ENCODE results near the gene CTDSP2. TPM values are rescaled to one million over a fixed set of nuclear protein-coding genes. Genes with fewer than 3 reads are reported as not detected.
A peak's percentile ranks its signal among the peaks of the same experiment; 100 is the strongest.
"Not testable (repeated sequence)": the region's sequence is repeated elsewhere in the genome, so short reads cannot be mapped to it uniquely, and the experiment has no call there.

The CTDSP2 gene
- total RNA-seq, 1 donor from 2014 or later = 62.3 TPM

- DNase-seq (ENCODE audit: low read depth in 2 of 2) = no peak
These were observed 63.1 kb downstream of the CTDSP2 start for GRCh38 chr12:57783466-57783801.

DNA sequence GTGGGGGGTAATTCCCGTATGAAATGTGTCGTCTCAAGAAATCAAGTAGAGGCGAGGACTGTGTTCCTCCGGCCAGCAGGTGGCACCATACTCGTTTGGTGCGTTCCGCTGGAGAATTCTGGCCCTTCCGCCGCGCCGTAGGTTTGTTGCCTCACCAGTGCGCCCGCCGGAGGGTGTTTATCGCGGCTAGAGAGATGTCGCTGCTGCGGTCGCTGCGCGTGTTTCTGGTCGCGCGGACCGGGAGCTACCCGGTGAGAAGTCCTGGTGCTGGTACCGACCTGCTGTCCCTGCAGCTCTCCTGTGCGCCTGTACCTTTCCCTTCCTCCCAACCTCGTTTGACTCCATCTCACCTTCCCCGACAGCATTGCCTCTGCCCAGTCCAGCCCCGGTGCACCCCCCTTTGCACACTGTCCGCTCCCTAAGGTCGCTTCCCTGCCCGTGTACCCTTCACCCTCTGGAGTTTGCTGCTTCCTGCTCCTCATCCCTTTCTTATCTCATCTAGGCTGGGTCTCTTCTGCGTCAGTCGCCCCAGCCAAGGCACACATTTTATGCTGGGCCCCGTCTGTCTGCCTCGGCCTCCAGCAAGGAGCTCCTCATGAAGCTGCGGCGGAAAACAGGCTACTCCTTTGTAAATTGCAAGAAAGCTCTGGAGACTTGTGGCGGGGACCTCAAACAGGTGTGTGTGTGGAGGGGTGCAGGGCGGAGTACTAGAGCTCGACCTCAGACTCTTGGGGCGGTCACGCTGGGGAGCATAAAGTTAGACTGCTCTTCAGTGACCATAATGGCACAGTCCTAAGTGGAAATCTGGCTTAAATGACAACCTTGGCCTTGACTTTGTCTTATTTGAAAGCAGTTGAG, 63.7 kb downstream of the CTDSP2 start, which contains the start of gene TSFM:
TSS of gene TSFM (plus strand) at position 180 of the 858 bp plus-strand sequence. CDS start at position 195, 15 bp downstream.
- peak; percentile 97 to 98 for DNase-seq (ENCODE audit: low read depth in 2 of 2)

DNA sequence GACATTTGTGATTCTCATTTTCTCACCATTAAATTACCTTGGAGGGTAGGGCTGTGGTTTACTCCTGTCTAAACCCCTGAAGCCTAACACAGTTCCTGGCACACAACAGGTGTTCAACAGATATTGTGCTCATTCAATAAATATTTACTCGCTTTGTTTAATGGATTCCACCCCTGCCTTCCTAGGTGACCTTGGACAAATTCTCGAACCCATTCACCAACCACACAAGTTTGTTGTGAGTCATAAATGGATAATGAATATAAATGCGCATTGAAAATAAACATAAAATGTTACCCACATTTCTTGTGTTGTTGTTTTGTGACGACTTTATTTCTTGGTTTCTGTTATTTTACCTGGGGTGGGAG, 64.3 kb downstream of the CTDSP2 start:
- no peak for DNase-seq (ENCODE audit: low read depth in 2 of 2)

- no peak for DNase-seq (ENCODE audit: low read depth in 2 of 2)
These were observed 64.7 kb downstream of the CTDSP2 start for GRCh38 chr12:57781801-57782200.

DNA sequence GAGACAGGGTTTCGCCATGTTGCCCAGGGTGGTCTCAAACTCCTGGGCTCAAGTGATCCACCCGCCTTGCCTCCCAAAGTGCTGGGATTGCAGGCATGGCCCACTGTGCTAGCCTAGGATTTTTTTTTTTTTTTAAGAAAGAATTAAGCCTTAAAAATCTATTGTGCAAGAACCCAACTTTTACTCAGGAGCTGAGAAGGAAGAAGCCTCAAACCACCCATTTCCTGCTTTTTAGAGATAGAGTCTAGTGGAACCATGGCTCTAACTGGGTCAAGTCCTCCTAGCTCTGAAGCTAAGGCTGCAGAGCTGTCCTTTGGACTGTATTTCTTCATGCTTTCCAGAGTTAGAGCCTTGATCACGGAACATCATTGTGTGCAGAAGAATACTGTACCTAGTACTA, 65.3 kb downstream of the CTDSP2 start:
- DNase-seq (ENCODE audit: low read depth in 2 of 2) = no peak

DNA sequence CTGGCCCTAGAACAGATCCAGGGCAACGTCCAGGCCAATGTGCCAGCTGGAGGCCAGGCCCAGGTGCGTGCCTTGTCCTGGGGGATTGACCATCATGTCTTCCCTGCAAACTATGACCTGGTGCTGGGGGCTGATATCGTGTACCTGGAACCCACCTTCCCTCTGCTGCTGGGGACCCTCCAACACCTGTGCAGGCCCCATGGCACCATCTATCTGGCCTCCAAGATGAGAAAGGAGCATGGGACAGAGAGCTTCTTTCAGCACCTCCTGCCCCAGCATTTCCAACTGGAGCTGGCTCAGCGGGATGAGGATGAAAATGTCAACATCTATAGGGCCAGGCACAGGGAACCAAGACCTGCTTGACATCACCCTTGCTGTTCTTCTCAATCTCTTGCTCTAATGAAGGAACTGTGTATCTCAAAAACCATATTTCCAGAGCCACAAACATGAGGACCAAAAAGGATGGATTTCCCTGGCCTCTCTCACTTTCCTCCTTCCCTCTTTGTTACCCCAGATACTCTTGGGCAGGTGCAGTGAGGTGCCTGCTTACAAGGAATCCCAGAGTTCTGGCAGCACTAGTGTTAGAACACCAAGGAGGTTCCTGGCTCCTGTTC, 66.1 kb downstream of the CTDSP2 start:
- no peak for DNase-seq (ENCODE audit: low read depth in 2 of 2)

GRCh38 chr12:57779736-57780135, 66.8 kb downstream of the CTDSP2 start:
- DNase-seq (ENCODE audit: low read depth in 2 of 2) = no peak

GRCh38 chr12:57777911-57778310, 68.6 kb downstream of the CTDSP2 start:
- DNase-seq (ENCODE audit: low read depth in 2 of 2) = no peak

- DNase-seq (ENCODE audit: low read depth in 2 of 2) = no peak
These were observed 69.2 kb downstream of the CTDSP2 start for GRCh38 chr12:57777367-57777766.

GRCh38 chr12:57776247-57776587, 70.3 kb downstream of the CTDSP2 start:
- DNase-seq (ENCODE audit: low read depth in 2 of 2) = no peak

DNA sequence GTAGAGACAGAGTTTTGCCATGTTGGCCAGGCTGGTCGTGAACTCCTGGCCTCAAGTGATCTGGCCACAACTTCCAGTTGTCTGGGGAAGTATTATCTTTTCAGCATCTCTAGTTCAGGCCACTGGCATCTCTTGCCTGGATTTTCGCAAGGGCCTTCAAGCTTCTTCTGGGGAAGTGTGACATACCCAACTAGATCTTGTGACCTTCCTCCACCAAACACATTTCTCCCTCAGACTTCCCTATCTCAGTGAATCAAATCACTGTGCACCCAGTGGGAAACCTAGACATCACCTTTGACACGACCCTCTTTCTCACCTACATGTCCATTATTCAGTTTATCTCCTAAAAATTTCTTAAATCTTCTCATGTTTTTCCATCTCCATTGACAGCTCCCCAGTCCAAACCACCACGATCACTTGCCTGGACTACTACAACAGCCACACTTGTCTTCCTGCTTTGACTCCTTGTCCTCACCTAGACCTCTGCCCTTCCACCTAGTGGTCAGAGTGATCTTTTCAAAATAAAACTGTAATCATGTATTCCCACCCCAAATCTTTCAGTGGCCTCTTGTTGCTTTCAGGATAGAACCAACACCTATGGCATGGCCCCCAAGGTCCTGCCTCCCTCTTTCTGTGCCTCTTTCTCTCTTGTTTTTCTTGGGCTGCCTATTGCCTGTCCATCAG, 70.8 kb downstream of the CTDSP2 start:
- DNase-seq (ENCODE audit: low read depth in 2 of 2) = no peak

DNA sequence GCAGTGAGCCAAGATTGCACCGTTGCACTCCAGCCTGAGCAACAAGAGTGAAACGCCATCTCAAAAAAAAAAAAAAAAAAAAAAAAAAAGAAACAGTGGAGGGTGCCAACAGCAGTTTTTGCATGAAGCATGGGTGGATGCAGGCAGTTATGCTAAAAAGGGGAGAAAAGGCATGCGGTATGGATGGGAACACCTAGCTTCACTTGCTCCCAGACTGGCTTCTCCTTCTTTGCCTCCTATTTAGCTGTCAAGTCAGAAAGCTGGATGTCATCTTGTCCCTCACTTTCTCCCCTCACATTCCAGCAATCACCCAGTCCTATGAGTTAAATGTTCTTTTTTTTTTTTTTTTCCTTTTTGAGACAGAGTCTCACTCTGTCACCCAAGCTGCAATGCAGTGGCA, 71.5 kb downstream of the CTDSP2 start:
- no peak for DNase-seq (ENCODE audit: low read depth in 2 of 2)

- DNase-seq (ENCODE audit: low read depth in 2 of 2) = not testable (repeated sequence)
These were observed 71.9 kb downstream of the CTDSP2 start for GRCh38 chr12:57774634-57775033.

DNA sequence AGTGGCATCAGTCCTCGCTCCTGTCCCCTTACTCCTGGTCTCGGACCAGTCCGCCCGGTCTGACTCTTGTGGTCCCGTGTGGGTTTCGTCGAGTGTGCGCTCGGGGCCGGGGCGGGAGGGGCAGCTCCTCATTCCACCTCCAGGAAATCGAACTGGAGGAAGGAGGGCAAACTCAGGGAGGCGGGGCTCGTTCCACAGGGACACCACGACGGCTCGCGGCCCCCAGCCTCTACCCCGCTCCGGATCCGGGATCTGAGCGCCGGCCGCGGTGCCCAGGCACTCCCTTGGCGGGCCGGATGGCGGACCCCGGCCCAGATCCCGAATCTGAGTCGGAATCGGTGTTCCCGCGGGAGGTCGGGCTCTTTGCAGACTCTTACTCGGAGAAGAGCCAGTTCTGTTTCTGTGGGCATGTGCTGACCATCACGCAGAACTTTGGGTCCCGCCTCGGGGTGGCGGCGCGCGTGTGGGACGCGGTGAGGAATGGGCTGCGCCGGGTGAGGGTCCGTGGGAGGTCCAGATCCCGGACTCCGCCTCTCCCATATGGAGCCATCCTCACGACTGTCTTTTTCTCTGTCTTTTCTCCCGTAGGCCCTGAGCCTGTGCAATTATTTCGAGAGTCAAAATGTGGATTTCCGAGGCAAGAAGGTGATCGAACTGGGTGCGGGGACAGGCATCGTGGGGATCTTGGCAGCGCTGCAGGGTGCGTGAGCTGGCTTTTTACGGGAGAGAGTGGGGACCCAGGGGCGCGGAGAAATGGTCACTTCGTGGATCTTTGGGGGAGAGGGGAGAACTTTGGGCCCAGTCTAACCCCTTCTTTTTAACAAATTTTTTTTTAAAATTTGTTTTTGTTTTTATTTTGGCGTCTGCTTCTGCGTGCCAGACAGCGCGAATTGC, 73.9 kb downstream of the CTDSP2 start, which contains the start of gene EEF1AKMT3:
TSS of gene EEF1AKMT3 (plus strand) at position 186 of the 894 bp plus-strand sequence. CDS start at position 297, 111 bp downstream.
- DNase-seq (ENCODE audit: low read depth in 2 of 2) = peak; percentile 37 to 60

DNA sequence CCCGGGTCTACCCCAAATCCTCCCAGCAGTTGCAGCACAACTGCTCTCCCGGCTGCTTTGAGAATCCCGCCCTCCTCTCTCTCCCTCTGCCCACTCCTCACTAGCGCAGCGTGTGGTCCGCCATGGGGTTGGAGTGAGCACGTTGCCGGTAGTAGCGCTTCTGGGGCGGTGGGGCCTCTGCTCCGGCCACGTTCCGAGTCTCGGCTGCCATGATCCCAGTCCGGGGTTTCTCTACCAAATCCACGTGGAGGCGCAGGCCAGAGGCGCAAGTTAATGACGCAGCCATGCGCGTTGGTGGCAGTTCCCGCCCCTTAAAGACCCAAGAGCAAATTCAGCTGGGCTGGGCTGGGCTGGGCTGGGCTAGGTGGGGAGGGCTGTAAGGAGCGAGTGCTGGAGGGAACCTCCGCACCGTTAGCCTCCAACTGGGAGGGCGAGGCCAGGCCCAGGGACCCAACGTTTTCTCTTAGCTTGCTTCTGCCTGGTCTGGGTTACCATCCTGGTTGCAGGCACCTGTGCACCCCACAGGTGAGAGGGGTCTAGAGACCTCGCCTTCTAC, 74.6 kb downstream of the CTDSP2 start, which contains the start of gene METTL1:
TSS of gene METTL1 (minus strand) at position 233 of the 556 bp plus-strand sequence. CDS start at position 211, 22 bp downstream.
- DNase-seq (ENCODE audit: low read depth in 2 of 2) = peak; percentile 97 to 98

DNA sequence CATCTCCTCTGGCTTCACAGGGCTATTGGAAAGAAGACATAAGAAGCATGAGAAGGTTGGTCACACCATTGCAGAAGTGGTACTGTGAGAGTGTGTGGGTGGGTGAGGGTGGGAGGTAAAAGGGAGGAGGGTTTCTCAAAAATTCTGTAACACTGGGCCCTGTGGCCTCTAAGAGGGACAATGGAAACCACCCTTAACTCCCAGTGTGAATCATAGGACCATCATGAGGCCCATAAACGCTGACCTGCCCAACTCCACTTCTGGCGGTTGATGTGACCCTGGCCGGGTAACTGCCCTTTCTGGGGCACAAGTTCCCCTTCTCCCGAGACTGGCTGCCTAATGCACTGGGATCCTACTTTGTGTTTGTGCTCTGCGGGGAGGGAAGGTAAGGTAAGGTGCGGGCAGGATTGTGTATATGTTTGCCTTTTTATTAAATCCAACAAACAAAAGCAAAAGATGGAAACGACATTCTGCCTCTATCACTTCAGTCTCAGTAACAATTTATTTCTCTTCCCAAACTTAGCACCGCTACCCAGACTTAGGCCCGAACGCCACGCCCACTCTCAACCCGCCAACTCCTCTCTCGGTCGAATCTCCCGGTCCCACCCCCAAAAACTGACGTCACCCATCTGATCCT, 75.2 kb downstream of the CTDSP2 start:
- peak; percentile 90 for DNase-seq (ENCODE audit: low read depth in 2 of 2)

DNA sequence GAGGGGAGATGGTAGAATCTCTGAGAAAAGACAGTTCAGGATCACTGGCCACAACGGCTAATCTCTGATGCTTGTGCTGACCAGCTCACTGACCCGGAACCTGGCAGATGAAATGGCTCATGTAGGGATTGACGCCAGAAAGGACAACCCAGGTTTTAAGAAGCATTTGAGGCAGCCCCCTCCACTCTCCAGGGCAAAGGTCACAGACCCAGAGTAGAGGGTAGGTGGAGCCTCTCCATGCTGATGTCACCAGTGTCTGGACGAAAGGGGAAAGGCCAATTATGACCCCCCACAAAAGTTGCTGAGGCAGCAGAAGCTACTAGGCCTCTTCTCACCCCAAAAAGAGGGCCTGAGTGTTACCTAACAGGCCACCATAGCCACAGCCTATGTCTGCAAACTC, 75.8 kb downstream of the CTDSP2 start:
- no peak for DNase-seq (ENCODE audit: low read depth in 2 of 2)

All from lung microvascular endothelial cell (primary cell).